CD4-positive, alpha-beta T cell treated with Interleukin-17A for 4 hours (primary cell): ENCODE data around the gene CELSR1.
A peak's percentile ranks its signal among the peaks of the same experiment; 100 is the strongest.

Experiments used
- DNase-seq: peaks from one replicate; pipeline ENCODE4 v3.0.0-alpha.2; 2020; ENCODE audit warnings: mixed read lengths

Gene CELSR1

DNA sequence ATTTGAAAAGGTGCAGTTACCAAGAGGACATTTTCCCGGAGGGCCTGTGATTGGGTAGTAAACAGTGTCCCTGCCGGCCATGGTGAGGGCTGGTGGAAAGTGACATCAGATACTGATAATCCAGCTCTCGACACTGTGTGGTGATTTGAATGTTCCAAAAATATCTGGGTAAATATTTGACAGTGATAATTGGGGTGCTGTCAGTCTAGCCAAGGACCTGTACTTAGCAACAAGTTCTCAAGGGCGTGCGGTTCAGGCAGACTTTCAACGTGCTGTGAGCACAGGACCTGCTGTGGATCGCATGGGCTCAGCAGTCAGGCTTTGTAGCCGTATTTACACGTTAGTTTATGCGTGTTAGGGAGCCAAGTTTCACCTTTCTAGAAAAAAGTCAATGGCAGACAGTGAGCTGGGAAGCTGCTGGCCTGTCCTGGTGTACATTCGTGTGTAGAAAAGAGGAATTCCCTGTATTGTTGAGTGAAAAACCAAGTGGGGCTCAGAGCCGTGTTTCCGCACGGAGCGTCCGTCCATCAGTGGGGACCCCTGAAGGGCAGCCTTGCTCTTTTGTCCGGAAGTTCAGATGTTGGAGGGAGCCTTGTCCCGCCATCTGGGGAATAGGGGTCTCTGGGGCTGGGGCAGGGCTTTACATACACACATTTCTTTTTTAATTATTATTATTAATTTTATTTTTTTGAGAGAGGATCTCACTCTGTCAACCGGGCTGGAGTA, 190.6 kb downstream of the CELSR1 start:
- no peak for DNase-seq

DNA sequence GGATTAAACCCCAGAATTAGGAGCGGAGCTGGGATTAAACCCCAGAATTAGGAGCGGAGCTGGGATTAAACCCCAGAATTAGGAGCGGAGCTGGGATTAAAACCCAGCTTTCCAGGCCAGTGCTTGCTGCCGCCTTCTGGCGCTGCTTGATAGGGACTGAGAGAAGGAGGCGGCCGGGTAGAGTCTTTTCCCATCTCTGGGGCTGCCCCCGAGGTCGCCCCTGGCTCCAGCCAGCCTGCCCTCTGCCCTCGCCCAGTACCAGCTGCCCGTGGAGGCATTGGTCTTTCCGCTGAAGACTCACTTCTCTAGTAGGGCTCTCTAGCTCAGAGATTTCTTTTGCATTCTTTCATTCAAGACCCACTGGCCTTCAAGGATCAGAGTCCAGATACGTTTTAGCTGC, 196.7 kb downstream of the CELSR1 start:
- no peak for DNase-seq

DNA sequence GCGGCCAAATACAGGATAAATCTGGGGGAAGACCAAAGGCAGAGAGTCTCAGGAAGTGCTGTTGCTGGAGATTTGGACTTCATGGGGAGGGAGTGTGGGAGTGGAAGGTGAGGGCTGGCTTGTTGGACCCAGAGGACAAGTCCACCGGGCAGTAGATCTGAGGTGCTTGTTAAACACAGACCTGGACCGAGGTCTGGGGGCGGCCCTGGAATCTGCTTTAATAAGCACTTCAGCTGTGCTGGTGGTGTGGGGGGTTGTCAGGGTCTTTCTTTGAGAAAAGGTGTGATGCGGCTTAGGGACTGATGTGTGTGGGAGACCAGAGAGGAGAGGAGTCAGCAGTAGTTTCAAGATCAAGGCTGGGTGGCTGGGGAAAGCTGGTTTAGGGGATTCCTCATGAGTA, 197.5 kb downstream of the CELSR1 start:
- no peak for DNase-seq

DNA sequence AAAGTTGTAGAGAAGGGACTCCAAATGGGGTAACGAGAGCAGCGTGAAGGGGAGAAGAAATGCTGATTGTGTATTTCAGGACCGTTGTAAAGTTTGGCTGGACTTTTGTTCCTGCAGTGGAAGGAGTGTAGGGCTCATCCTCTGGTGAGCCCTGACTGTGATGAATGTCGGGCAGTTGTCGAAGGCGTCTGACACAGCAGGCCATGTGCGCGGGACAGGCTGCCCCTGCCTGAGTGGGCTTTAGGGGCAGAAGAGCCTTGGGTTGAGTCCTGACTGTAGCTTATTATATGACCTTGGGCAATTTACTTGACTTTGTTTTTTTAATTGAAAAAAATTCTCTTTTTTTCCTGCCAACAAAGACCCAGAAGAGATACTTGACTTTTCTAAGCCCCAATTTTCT, 198.8 kb downstream of the CELSR1 start:
- no peak for DNase-seq

DNA sequence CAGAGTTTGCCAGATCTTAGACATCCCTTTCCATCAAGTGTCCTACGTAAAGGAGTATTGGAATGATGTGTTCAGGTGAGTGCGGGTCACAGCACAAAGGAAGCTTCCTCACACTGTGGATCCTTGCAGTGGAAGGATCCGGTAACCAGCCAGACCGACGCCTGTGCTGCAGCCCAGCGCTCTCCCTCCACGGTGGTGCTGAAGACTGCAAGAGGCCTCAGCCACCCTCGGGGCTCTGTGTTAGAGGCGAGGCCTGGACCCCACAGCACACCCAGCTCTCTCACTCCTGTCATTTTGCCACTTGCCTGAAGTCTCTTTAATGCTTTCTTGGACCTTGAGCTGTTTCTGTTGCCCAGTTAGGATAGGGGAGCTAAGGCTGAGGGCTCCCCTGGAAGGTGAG, 199.6 kb downstream of the CELSR1 start:
- DNase-seq: no peak

DNA sequence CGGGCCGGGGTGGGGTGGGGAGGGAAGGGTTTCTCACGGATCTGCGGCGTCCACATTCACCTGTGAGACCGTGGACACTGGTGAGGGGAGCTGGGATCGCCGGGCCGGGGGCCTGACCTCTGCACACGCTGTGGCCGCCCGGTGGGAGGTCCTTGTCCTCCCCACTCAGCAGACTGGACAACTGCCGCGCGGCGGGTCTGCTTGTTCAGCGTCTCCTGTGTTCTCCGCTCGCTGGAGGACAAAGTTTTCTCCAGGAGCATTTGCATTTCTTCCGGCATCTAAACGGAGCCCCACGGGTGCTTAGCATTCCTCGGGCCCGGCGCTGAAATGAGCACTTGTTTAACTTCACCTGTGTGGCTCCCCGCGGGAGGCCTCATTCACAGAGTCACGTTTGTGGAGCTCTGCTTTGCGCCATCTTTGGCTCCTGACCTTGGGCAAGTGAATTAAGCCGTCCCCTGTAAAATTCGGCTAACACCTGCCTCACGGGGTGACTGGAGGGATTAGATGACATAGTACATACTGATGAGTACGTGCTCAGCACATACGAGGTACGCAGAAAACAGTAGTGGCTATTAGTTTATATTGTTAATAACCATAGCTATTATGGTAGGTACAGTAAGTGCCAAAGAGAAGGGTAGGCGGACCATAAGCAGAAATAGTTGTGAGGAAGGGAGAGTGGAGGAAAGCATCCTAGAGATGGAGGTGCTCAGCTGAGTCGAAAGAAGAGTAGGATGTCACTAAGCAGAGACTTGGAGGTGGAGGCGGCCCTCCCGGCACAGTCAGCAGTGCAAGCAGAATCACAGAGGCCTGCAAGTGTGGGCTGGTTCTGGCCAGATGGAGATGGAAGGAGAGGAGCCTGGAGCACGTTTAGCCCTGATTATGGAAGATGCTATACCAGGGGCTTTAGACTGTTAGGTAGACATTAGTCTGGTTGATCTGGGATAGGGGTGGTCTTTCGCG, 201.0 kb downstream of the CELSR1 start:
- peak; percentile 14 for DNase-seq

DNA sequence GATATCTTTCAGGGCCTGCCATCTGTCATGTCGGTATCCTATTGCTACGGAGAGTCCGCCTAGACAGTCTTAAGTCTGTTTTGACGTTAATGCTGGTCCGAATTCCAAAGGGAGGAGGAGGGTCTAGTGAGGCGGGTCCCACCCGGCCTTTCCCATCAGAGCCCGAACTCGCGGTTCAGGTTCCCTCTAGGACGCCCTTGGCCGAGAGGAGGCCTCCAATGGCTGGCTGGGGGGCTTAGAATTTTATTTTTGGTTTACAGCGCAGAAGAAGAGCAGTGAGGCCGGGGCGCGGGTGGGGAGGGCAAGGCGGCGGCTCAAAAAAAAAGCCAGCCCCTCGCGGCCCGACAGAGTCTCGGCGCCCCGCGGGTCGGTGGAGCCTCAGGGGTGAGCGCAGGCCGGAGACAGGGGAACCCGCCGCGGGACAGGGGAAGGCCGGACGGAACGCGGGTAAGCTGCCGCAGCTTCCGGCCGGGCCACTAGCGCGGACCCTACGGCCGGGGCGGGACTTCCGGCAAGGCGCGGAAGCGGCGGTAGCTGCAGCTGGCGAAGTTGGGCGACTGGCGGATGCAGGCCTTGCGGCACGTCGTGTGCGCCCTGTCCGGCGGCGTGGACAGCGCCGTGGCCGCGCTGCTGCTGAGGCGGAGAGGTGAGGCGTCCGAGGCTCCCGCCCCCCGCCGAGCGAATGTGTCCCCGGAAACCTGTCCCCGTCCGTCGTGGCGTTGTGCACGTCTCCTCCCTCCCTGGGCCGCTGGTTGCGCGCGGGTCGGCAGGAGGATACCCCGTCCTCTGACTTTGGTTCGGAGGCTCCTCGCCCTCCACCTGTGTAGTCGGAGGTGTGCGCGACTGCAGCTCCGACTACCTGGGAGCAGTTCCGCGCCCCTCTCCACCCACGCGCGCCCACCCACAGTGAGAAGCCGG, 202.0 kb downstream of the CELSR1 start, which contains the start of gene TRMU:
TSS of gene TRMU (plus strand) at position 514 of the 918 bp plus-strand sequence. CDS start at position 565, 51 bp downstream.
- DNase-seq: peak; percentile 84

DNA sequence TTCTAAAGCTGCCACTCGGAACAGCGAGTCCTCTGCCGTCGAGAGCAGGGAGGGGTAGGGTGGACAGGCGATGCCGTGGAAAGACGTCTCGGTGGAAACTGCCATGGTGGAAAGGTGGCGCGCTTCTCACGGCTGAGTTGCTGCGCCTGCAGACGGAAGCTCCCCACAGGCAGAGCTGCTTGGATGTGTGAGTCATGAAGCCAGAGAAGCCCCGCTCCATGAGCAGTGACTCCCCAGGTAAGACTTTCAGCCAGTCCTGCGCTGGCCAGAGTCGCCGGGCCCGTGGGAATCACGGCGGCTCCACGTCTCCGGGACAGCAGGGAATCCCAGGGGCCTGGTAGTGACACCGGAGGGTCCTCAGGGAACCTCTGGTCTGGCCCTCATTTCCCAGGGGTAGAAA, 205.9 kb downstream of the CELSR1 start:
- DNase-seq: no peak

DNA sequence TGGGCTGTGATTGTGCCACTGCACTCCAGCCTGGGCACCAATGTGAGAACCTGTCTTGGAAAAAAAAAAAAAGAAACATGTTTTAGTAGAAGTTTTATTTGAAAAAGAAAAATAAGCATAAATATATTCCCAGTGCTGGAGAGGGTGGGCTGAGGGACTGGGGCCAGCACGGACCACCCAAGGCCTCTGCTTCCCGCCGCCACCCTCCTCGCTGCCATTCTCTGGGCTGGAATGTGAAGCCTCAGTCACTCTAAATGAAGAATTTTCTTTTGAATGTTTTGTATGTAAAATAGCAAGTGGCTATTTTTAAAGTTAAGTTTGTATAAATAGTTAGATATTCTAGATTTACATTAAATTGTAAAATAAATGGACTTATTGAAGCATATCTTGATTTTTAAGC, 207.0 kb downstream of the CELSR1 start:
- no peak for DNase-seq

DNA sequence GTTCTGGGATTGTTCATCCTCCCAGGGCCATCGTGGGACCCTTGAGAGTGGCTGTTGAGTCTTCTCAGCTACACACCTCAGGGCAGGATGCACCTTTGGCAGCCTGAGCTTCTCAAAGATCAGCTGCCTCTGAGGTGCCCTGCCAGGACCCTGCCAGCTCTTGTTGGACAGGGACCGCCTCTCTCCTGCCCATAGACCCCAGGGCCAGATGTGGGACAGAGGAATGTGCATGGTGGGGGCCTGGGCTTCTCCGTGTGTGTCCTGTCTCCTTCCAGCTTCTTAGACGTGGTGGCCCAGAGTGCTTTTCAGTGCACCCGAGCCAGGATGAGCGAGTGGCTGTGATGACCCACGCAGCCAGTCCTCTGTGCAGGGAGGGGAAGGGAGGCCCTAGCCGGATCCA, 207.8 kb downstream of the CELSR1 start:
- no peak for DNase-seq

DNA sequence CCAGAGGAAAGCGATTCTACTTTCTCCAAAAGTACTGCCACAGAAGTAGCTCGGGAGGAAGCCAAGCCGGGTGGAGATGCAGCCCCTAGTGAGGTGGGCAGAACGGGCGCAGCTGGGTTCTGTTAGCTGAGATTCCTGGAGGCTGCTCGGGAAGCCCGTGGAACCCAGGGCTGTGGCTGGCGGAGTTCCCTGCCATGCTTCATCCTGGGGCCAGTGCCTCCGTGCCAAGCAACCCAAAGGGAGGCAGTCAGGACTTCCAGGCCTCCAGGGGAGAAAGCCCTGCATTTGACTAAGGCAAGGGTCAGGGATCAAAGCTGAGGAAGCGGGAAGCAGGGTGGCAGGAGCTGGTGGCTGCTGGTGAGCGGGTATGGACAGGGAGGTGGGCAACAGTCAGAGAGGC, 208.6 kb downstream of the CELSR1 start:
- no peak for DNase-seq

DNA sequence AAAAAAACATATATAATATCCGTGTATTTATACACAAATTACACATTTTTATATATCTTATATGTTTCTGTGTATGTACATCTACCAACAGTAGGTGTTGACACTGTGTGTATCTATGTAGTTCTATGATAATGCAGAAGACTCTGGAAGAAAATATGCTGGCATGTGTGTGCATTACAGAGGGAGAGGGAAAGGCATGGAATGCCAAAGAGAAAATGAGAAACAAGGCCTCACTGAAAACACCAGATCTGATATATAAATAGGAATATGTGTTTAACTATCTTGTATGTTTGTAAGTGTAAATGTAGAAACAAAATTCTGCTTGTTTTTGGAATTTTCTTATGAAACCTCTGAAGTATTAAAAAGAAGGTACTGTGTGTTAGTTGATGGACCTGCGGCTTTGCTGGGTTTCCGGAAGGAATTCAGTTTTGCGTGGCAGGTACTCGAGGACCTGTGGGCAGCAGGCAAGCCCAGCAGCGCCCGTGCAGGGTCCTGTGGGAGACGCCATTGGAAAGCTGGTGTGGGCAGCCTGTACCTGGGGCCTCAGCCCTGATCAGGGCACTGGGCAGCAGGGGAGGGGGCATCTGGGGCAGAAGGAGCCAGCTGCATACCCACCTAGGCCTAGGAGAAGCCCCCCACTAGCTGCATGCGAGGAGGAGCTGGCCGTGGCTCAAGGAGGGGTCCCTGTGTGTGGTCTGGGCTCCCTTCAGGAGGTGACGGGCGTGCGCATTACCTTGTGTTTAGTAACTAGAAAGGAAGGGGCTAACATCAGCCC, 209.5 kb downstream of the CELSR1 start:
- no peak for DNase-seq

DNA sequence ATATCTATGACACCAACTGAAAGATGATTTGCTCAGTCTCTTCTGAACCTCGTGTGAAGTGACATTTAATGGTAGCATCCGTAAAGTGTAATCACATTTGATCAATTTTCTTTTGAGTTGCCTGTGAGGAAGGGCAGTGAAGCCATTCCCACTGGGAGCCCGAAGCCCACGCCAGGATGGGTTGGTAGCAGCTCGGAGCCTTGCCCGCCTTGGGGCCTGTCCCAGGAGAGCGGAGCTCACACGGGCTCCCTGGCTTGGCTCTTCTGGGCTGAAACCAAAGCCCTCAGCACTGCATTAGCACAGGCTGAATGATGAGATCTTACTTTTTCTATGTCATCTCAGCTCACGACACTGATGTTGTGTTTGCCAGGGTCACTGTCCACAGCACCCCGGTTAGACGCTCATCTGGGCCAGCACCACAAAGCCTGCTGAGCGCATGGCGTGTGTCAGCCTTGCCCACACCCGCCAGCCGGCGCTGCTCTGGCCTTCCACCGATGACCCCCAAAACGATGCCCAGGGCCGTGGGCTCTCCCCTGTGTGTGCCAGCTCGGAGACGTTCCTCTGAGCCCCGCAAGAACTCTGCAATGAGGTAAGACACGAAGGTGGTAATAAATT, 211.2 kb downstream of the CELSR1 start:
- DNase-seq: no peak

DNA sequence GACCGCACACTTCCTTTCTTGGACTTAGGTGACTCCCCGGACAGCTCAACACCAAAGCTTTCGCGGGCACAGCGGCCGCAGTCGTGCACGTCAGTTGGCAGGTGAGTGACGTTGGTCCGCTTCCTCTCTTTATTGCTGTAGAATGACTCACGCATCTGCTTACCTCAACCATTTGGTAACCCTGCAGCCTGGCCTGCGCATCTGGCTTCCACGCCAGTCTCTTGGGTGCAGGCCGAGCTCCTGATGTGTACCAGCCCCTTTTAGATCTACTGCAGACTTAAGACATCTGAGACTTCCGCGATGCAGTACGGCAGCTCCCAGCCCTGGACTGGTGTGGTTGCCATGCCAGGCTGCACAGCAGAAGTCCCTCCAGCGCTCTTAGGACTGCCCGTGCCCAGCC, 214.3 kb downstream of the CELSR1 start:
- no peak for DNase-seq

DNA sequence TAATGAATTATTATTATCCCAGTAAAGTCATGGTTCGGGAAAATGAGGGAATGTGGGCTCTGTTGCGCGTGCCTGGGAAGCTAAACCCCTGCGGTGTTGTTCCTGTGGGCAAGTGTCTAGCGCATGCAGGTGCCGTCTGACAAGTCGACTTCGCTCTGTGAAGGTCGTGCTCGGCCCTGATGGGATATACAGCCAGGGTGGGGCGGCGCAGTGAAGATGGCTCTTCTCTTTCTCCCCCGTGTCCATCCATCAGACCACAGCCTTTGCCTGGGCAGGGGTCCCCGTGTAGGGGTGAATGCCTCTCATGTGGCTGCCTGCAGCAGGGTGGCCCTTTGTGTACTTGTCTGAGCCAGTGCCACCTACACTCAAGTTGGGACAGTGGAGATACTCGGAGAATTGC, 214.7 kb downstream of the CELSR1 start:
- DNase-seq: no peak

DNA sequence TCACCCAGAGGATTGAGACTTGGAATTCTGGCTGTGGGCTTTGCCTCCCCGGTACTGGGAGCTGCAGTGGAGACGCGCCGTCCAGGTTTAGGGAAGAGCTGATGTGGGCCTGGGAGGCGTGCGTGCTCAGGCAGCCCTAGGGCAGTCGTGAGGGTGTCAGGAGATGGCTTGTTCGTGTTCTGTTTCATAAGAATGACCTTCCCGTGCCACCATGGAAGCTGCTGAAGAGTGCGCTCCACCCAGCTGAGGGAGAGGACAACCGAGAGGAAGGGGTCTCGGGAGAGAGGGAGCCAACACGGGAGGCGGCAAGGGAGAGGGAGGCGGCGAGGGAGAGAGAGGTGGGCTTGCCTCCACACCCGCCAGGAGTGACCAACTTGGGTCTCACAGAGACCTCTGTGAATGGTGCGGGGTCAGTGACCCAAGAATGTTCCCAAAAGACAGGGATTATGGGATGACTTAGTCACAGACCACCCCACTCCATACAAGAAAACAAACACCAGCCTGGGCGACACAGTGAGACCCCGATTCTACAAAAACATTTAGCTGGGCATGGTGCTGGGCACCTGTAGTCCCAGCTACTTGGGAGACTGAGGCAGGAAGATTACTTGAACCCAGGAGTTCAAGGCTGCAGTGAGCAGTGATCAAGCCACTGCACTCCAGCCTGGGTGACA, 216.6 kb downstream of the CELSR1 start:
- no peak for DNase-seq

DNA sequence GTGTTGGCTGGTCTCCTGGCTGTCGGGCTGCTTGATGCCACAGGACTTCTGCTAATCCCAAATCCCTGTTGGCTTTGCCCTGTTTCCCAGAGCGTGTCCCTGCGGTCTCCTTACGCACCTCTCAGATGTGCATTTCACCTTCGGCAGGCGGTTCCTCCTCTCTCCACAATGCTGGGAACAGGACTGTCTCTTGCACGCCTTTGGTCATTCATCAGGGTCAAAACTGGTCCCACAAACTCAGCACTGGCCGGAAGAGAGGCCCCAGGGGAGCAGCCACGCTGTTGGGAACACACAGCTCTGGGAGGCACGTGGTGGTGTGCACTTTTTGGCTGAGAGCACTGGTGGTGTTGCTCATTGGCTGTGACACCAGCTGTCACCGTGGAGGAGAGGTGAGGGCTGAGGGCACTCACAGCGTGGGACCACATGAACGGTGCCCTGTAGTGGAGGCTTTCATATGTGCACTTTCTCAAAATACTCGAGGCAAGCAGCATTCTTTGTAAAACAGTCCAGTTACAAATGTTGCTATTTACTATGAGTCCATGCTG, 217.2 kb downstream of the CELSR1 start:
- no peak for DNase-seq

DNA sequence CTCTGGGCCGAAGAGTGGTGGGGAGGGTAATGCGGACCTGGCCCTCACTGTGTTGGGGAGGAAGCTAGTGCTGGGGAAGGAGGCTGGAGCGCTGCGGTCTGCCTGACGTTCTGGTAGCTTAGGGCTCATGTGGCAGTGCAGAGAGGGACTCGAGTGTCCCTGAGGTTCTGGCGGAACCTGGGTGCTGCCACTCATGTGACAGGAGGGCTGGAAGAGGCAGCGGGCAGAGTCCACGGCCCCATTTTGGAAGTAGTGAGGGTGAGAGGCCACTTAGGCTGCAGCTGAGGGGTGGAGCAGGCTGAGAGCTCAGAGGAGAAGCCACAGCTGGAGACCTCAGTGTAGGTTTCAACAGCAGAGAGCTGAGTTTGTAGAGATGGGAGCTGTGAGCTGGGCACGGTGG, 218.1 kb downstream of the CELSR1 start:
- DNase-seq: no peak

DNA sequence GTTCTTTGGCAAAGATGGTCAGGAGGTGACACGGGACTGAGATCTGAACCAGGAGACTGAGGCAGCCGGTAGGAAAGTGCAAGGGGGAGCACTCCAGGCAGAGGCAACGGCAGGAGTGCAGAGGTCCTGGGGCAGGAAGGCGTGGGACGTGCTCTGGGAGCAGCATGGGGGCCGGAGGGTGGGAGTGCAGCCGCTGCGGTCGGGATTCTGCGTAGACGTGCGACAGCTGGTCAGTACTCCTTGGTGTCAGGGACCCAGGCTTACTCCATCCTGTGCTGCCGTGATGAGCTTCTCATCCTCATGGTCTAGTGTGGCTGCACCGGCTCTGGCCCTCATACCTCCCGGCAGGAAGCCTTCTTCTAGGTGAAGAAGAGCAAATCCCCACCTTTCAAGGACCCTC, 218.8 kb downstream of the CELSR1 start:
- no peak for DNase-seq

DNA sequence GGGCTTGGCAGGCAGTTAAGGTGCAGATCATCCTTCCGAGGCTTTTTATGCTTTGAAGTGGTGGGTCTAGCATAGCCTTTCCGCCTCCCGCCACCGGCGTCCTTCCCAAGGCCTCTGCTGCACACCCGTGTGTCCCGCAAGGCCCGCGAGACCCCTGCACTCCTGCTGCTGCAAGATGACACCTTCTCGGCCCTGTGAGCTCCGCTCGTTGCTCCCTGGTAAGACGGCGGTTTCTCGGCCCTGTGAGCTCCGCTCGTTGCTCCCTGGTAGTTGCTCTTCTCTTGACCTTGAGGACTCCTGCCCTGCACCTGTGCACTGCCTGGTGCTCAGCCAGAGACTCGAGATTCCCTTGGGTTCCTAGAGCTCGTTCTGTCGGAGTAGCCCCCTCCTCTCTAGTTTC, 219.8 kb downstream of the CELSR1 start:
- DNase-seq: no peak

DNA sequence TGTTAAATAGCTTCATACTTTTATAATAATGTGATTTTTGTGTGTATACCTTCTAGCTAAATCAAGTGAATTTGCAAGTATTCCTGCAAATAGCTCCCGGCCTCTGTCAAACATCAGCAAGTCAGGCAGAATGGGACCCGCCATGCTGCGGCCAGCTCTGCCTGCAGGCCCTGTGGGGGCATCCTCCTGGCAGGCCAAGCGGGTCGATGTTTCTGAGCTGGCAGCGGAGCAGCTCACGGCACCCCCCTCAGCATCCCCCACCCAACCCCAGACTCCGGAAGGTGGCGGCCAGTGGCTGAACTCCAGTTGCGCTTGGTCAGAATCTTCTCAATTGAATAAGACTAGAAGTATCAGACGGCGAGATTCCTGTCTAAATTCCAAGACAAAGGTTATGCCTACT, 221.4 kb downstream of the CELSR1 start:
- DNase-seq: no peak
